HG03558 (cell line): ENCODE measurements around the gene CKMT1B.
"Not testable (repeated sequence)": the region's sequence is repeated elsewhere in the genome, so short reads cannot be mapped to it uniquely, and the experiment has no call there.

Source experiments
- ATAC-seq: cut with Tn5 transposase; IDR thresholded peaks from one replicate; pipeline ENCODE4 v1.9.1; 2021; ENCODE audit warnings: moderate number of reproducible peaks; ENCODE audit not compliant: unreplicated experiment; ENCODE audit errors: extremely low read depth

Gene CKMT1B

DNA sequence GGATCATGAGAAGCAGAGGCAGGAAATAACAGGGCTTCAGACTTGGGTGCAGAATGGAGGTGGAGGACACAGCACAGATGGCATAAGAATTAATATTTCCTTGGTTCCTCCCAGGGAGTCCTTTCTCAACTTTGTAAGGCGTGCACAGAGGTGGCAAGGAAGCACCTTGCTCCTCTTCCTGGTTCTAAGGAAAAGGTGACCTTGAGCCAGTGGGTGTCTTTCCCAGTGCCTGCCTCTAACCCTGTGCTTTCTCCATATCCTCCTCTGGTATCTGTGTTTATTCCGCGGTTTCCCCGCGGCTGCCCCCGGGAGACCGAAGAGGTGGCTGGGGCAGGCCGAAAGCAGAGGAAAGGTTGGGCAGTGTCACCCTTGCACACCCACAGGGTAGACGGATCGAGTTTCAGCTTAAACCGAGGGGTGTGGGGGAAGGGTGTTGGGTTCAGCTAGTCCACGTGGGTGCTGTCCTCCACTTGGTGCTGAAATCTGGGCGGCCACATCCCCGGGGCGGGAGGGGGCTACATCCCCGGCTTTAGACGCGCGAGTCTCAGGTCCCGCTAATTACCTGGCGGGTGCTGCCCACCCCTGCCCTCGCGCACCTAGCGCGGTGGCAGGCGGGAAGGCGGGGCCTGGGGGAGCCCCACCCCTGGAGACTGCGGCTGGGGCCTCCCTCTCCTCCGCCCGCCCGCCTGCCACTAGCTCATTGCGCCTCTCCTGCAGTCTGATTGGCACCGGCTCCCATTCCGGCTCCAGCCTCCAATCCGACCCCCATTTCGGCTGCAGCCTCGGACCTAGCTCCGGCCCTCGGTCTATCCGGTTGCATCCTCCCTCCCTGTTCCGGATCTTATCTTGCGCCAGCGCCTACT lies at the start of gene CKMT1B:
CKMT1B (plus strand) TSS at position 700 of the 863 bp plus-strand sequence. CDS start 192 bp downstream, outside the sequence.
- not testable (repeated sequence) for ATAC-seq

DNA sequence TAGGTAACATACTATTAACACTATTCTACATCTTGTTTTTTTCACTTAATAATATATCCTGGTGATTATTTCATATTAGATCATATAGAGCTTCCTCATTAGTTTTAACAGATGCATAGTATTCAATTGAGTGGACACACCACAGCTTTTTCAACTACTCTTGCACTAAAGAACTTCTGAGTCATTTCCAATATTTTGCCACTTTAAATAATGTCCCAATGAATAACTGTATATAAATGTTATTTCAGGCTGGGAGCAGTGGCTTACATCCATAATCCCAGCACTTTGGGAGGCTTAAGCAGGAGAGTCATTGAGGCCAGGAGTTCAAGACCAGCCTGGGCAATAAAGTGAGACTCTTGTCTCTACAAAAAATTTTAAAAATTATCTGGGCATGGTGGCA lies 49.6 kb upstream of the CKMT1B start:
- no peak for ATAC-seq

DNA sequence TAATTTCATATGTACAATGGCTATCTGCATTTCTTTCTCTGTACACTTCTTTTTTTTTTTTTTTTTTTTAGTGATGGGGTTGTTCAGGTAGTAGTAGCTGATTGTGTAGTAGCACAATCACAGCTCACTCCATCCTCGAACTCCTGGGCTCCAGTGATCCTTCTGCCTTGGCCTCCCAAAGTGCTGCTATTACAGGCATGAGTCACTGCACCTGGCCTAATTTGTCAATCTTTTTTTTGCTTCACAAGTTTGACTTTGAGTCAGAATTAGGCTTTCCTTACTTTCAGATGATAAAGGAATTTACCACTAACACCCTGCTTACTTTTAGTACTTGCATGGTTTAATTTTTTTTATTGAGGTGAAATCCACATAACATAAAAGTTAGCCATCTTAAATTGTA lies 48.4 kb upstream of the CKMT1B start:
- no peak for ATAC-seq

- ATAC-seq, result no peak
Measured at GRCh38 chr15:43547539-43547938, 46.3 kb upstream of the CKMT1B start.

- no peak for ATAC-seq
Measured at GRCh38 chr15:43550527-43551363, 43.1 kb upstream of the CKMT1B start.

GRCh38 chr15:43552256-43552655 lies 41.6 kb upstream of the CKMT1B start:
- ATAC-seq, result no peak

GRCh38 chr15:43552986-43553385 lies 40.8 kb upstream of the CKMT1B start:
- no peak for ATAC-seq

- ATAC-seq, result not testable (repeated sequence)
Measured at GRCh38 chr15:43562753-43563152, 31.1 kb upstream of the CKMT1B start.

DNA sequence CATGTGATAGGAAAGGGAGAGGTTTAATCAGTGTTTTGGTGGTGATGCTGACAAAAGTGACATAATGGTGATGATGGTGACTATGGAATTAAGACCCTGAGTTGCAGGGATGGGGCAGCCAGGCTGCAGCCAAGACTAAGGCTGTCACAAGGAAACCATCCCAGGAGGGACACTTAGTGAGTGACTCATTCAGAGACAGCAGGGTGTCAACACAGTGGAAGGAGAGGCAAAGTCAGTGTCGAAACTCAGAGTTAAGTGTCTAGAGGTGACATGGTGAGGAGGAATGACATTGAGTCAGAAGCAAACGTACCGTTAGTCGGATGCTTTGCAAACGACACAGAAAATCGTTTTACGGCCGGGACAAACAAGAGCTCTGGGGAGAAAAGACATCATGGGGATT lies 30.0 kb upstream of the CKMT1B start:
- not testable (repeated sequence) for ATAC-seq

DNA sequence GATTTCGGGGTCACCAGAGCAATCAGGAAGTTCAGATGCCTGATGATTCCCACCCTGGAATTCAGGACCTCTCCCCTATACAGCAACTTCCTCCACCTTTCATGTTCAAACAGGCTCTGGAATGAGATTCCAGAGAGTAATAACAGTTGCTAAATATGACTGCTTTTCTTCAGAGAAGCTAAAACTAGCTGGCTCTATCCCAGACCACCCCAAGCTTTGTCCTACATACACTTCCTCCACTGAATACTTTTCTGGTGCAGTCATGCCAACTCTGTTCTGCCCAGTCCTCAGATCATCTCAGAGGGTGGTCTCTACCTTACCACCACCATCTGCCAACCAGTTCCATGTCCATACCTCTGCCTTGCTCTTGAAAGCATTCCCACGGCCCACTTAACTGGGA lies 27.2 kb upstream of the CKMT1B start:
- not testable (repeated sequence) for ATAC-seq

- ATAC-seq, result not testable (repeated sequence)
Measured at GRCh38 chr15:43574607-43575006, 19.2 kb upstream of the CKMT1B start.

DNA sequence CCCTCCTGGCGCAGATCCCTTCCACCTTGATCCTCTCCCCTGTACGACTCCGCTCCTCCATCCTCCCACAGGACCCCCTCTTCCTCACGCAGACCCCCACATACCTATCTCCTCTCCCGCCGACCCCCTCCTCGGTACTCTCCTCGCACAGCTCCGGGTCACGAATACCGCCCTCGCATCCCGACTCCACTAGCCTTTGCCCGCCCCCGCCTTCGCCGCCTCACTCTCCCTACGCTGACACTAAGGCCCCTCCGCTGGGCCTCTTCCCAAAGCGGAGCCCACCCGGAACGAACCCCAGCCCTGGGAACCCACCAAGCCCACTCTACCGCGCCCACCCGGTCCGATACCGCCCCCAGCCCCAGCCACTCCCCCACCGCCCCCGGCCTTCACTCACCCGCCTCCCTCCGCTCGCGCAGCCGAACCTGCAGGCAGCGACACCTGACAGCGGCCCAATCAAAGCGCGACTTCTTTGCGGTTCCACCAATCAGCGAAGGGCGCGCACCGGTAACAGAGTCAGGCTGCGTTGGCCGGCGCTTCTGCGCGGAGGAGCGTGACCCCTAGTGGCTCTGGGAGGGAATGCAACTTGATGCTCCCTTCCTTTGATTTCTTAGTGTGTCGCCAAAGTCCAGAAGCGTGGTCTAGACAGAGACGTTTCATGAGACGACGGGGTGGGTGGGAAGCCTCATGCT lies 3.9 kb upstream of the CKMT1B start, which contains the start of gene PPIP5K1:
PPIP5K1 (minus strand) TSS at position 431 of the 689 bp plus-strand sequence. CDS start 5,704 bp downstream, outside the sequence.
- ATAC-seq, result peak; percentile 67

DNA sequence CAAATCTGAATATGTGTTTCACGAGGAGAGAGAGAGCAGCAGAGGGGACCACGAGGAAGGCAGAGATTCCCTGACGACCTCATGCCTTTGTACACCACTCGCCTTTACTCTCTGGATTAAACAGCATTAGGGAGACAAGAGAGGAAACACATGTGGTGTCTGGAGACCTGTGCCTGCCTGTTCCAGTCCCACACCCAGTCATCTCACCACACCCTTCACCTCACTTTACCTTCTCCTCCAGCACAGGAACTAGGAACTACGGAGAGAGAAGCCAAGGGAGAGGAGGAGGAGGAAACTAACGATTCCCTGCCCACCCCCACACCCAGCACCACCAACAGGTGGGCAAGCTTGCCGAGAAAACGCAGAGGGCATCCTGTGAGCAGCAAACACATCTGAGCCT lies 986 bp upstream of the CKMT1B start:
- ATAC-seq, result not testable (repeated sequence)

GRCh38 chr15:43599131-43599530 lies 5.3 kb downstream of the CKMT1B start:
- ATAC-seq, result not testable (repeated sequence)

GRCh38 chr15:43600200-43600599 lies 6.4 kb downstream of the CKMT1B start:
- ATAC-seq, result not testable (repeated sequence)

- ATAC-seq, result not testable (repeated sequence)
Measured at GRCh38 chr15:43602233-43602632, 8.4 kb downstream of the CKMT1B start.

DNA sequence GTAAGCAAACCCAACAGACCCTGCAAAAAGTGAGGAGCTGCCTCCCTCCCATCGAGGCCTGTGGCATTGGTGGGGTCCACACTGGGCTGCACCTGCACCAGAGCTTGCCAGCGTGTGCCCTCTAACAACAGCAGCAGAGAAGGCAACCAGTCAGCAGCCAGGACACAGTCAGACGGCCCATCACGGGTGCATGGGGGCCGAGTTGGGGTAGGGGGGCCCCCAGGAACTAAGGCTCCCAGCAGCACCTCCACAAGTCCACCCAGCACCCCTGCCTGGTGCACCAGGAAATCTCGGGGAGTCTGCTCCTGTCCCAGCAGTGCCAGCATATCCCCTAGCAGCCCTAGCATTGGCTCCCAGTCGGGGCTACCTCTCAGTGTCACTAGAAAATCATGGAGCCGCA lies 23.9 kb downstream of the CKMT1B start:
- not testable (repeated sequence) for ATAC-seq

DNA sequence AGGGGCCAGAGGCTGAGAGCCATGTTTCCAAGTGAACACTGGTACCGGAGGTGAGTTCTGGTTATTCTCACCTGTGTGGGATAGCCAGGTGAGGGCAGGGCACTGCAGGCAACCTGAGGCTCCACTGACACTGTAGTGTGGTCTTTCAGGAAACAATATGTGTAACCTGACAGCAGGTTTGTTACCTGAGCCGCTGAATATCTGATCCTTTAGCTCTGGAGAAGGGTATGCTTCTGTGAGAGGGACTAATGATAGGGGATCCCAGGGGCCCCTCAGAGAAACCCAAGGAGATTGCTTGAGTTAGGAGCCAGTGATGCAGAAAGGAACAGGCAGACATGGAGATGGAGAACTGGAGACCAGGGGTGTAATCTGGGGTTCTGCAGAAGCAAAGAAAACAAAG lies 24.9 kb downstream of the CKMT1B start, which contains the start of gene STRC:
STRC (minus strand) TSS at position 101 of the 400 bp plus-strand sequence; CDS start at position 23, 78 bp downstream.
- ATAC-seq, result not testable (repeated sequence)

DNA sequence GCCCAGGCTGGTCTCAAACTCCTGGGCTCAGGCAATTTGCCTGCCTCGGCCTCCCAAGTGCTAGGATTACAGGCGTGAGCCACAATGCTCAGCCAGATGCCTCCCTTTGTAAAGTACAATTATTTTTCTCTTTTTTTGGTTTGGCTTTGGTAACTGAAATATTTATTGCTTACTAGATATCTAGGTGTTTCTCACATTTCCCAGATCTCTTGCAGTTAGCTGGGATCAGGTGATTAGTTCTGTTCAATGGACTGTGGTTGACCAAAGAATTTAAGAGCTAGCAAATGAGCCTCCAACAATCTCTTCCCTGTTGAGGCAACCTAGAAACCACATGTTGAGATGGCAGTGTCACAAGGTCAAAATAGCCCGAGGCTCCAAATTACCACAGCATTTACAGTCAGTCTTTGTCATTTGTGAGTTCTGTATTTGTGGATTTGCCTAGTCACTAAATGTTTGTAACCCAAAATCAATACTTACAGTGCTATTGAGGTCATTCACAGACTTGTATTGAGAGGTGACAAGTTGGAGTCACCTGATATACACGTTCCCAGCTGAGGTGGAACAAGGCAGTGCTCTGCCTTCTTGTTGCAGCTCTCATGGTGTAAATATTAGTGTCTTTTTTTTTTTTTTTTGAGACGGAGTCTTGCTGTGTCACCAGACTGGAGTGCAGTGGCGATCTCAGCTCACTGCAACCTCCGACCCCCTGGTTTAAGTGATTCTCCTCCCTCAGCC lies 28.4 kb downstream of the CKMT1B start:
- not testable (repeated sequence) for ATAC-seq
